Embryonic facial prominence (tissue), 1 donor: Measurements from ENCODE around the gene DLL3.

ENCODE experiments used
- DNase-seq: peaks from one replicate; pipeline ENCODE4 v3.0.0-alpha.2; 2016; ENCODE audit errors: extremely low spot score

Gene DLL3

GRCh38 chr19:39554701-39555311, 56.1 kb downstream of the DLL3 start:
- DNase-seq: no peak

- no peak for DNase-seq
Observed at GRCh38 chr19:39555883-39556282, 57.1 kb downstream of the DLL3 start.
